NCI-H226 (cell line): ENCODE measurements around the gene MUC2.
"Not testable (repeated sequence)": the region's sequence is repeated elsewhere in the genome, so short reads cannot be mapped to it uniquely, and the experiment has no call there.

Experiments
- DNase-seq: peaks from one replicate; pipeline ENCODE4 v3.0.0-alpha.2; 2015

Gene MUC2

GRCh38 chr11:1108246-1108900 is 33.7 kb downstream of the MUC2 start:
- DNase-seq: no peak

- no peak for DNase-seq
These were observed 34.6 kb downstream of the MUC2 start for GRCh38 chr11:1109101-1109917.

GRCh38 chr11:1109918-1110705 is 35.4 kb downstream of the MUC2 start:
- no peak for DNase-seq

GRCh38 chr11:1111545-1112212 is 37.0 kb downstream of the MUC2 start:
- no peak for DNase-seq

- no peak for DNase-seq
These were observed 37.9 kb downstream of the MUC2 start for GRCh38 chr11:1112351-1113191.

GRCh38 chr11:1113405-1114201 is 38.9 kb downstream of the MUC2 start:
- no peak for DNase-seq

GRCh38 chr11:1115292-1115691 is 40.6 kb downstream of the MUC2 start:
- DNase-seq: not testable (repeated sequence)

- DNase-seq: no peak
These were observed 41.4 kb downstream of the MUC2 start for GRCh38 chr11:1116104-1116503.

- DNase-seq: no peak
These were observed 42.2 kb downstream of the MUC2 start for GRCh38 chr11:1116666-1117390.

GRCh38 chr11:1117992-1118391 is 43.3 kb downstream of the MUC2 start:
- DNase-seq: no peak

GRCh38 chr11:1118755-1119603 is 44.3 kb downstream of the MUC2 start:
- DNase-seq: no peak

- no peak for DNase-seq
These were observed 45.0 kb downstream of the MUC2 start for GRCh38 chr11:1119604-1120146.

- DNase-seq: no peak
These were observed 46.1 kb downstream of the MUC2 start for GRCh38 chr11:1120532-1121330.

GRCh38 chr11:1121331-1121812 is 46.7 kb downstream of the MUC2 start:
- DNase-seq: no peak

- DNase-seq: peak; percentile 39
These were observed 47.4 kb downstream of the MUC2 start for GRCh38 chr11:1121813-1122663.

- no peak for DNase-seq
These were observed 48.0 kb downstream of the MUC2 start for GRCh38 chr11:1122664-1123002.

GRCh38 chr11:1123970-1124369 is 49.3 kb downstream of the MUC2 start:
- DNase-seq: no peak
